H1 (cell line): ENCODE results near the gene XPNPEP3. TPM values are rescaled to one million over a fixed set of nuclear protein-coding genes. Genes with fewer than 3 reads are reported as not detected.

Experiments
- CTCF ChIA-PET: fragments of 300-600 bp; sonication (Branson Sonifier 250); formaldehyde crosslinking; loops from one replicate; lab custom pipeline; 2021; ENCODE audit not compliant: partially characterized antibody; lab: Charles Lee
- POLR2A ChIA-PET: fragments of 300-600 bp; sonication (Branson Sonifier 250); formaldehyde crosslinking; loops from one replicate; lab custom pipeline; 2021; ENCODE audit warnings: inconsistent platforms; ENCODE audit not compliant: partially characterized antibody; lab: Charles Lee
- DNase-seq, 2 experiments: peaks; one replicate each; pipeline versions ENCODE4 v3.0.0 to v3.0.0-alpha.2; 2010 to 2022; ENCODE audit warnings: low spot score in 2 of 2, low read depth in 1 of 2, mixed read lengths in 1 of 2
- FAIRE-seq: peaks from 2 replicates; lab custom pipeline; 2011; peaks lifted over from hg19 to GRCh38; lab: Jason Lieb, UNC
- H2AFZ ChIP-seq: 2 replicates; pipeline ENCODE4 v1.8.1; 2012; ENCODE audit warnings: low read length, inconsistent platforms
- H2AK5ac ChIP-seq: 2 replicates; pipeline ENCODE4 v1.6.1; 2013; ENCODE audit warnings: low read depth, low read length
- H2BK120ac ChIP-seq: replicated peaks from 2 replicates; pipeline ENCODE3; 2013; ENCODE audit warnings: low read depth, low read length, inconsistent platforms
- H2BK12ac ChIP-seq: 2 replicates; pipeline ENCODE4 v1.6.1; 2013; ENCODE audit warnings: low read depth, low read length
- H2BK15ac ChIP-seq: 2 replicates; pipeline ENCODE4 v1.6.1; 2013; ENCODE audit warnings: low read length
- H2BK20ac ChIP-seq: 2 replicates; pipeline ENCODE4 v1.6.1; 2013; ENCODE audit warnings: low read length
- H2BK5ac ChIP-seq: 2 replicates; pipeline ENCODE4 v1.6.1; 2013; ENCODE audit warnings: low read depth, low read length
- H3K14ac ChIP-seq: 2 replicates; pipeline ENCODE4 v1.6.1; 2013; ENCODE audit warnings: inconsistent platforms; ENCODE audit not compliant: insufficient read length
- H3K18ac ChIP-seq: 2 replicates; pipeline ENCODE4 v1.6.1; 2013; ENCODE audit warnings: low read length; ENCODE audit errors: extremely low read depth
- H3K23ac ChIP-seq: 2 replicates; pipeline ENCODE4 v1.6.1; 2013; ENCODE audit warnings: inconsistent platforms; ENCODE audit not compliant: insufficient read length
- H3K23me2 ChIP-seq: 2 replicates; pipeline ENCODE4 v1.6.1; 2013; ENCODE audit warnings: low read depth, low read length
- H3K27ac ChIP-seq: 2 replicates; pipeline ENCODE4 v1.6.1; 2011; ENCODE audit warnings: low read depth, low read length, inconsistent platforms
- H3K27me3 ChIP-seq, 4 experiments: replicated peaks in 1 of 4; 1 replicate in 1 of 4; 2 replicates in 3 of 4; pipeline versions ENCODE4 v1.6.1 to v1.8.1; 2011 to 2013; ENCODE audit warnings: low read length in 3 of 4, mild to moderate bottlenecking in 3 of 4, inconsistent platforms in 2 of 4, mixed read lengths in 2 of 4, moderate library complexity in 1 of 4; ENCODE audit not compliant: control insufficient read depth in 3 of 4, insufficient read depth in 3 of 4; ENCODE audit errors: extremely low read depth in 1 of 4
- H3K36me3 ChIP-seq, 4 experiments: 2 replicates each; pipeline versions ENCODE4 v1.6.1 to v1.8.1; 2011 to 2013; ENCODE audit warnings: mild to moderate bottlenecking in 4 of 4, low read length in 3 of 4, moderate library complexity in 2 of 4, control low read depth in 1 of 4, inconsistent platforms in 1 of 4; ENCODE audit not compliant: insufficient read depth in 4 of 4, control insufficient read depth in 2 of 4
- H3K4ac ChIP-seq: replicated peaks from 2 replicates; pipeline ENCODE3; 2013; ENCODE audit warnings: low read length, low read depth, mixed read lengths, inconsistent platforms; ENCODE audit not compliant: insufficient read length
- H3K4me1 ChIP-seq, 4 experiments: replicated peaks in 1 of 4; 1 replicate in 1 of 4; 2 replicates in 3 of 4; pipeline versions ENCODE4 v1.6.1 to v1.8.1; 2011 to 2013; ENCODE audit warnings: low read length in 3 of 4, inconsistent platforms in 2 of 4, mixed read lengths in 1 of 4; ENCODE audit not compliant: insufficient read depth in 4 of 4, control insufficient read depth in 3 of 4
- H3K4me2 ChIP-seq, 2 experiments: 2 replicates each; pipeline versions ENCODE4 v1.6.1 to v1.8.1; 2011 to 2013; ENCODE audit warnings: low read depth in 2 of 2, low read length in 2 of 2, control low read depth in 1 of 2, inconsistent platforms in 1 of 2, mild to moderate bottlenecking in 1 of 2; ENCODE audit not compliant: insufficient read depth in 1 of 2
- H3K4me3 ChIP-seq, 4 experiments: fragments of 200-600, 300-600 bp in 1 of 4; sonication (generic), shearing (Covaris generic), sonication (Bioruptor Twin) in 1 of 4; 2 replicates each; pipeline versions ENCODE4 v1.5.1 to v1.8.1; 2011 to 2016; ENCODE audit warnings: low read length in 4 of 4, low read depth in 3 of 4, control low read depth in 2 of 4, inconsistent platforms in 2 of 4, mild to moderate bottlenecking in 2 of 4, mixed read lengths in 1 of 4, moderate library complexity in 1 of 4; ENCODE audit not compliant: insufficient read depth in 2 of 4; ENCODE audit errors: extremely low read depth in 1 of 4
- H3K56ac ChIP-seq: replicated peaks from 2 replicates; pipeline ENCODE3; 2013; ENCODE audit warnings: low read depth, mild to moderate bottlenecking, mixed read lengths, low read length, inconsistent platforms; ENCODE audit not compliant: insufficient read length
- H3K79me1 ChIP-seq: 2 replicates; pipeline ENCODE4 v1.6.1; 2013; ENCODE audit warnings: low read depth, low read length, control low read depth
- H3K79me2 ChIP-seq, 2 experiments: 2 replicates each; pipeline versions ENCODE4 v1.6.1 to v1.8.1; 2012 to 2013; ENCODE audit warnings: low read length in 2 of 2, mild to moderate bottlenecking in 2 of 2, inconsistent platforms in 1 of 2; ENCODE audit not compliant: insufficient read depth in 2 of 2, control insufficient read depth in 1 of 2
- H3K9ac ChIP-seq, 4 experiments: replicated peaks in 1 of 4; 1 replicate in 1 of 4; 2 replicates in 3 of 4; pipeline versions ENCODE4 v1.6.1 to v1.8.1; 2011 to 2013; ENCODE audit warnings: low read depth in 3 of 4, low read length in 3 of 4, control low read depth in 2 of 4, mild to moderate bottlenecking in 2 of 4, moderate library complexity in 2 of 4, inconsistent platforms in 1 of 4; ENCODE audit errors: extremely low read depth in 1 of 4
- H3K9me3 ChIP-seq, 2 experiments: 2 replicates each; pipeline versions ENCODE4 v1.6.1 to v1.8.1; 2012 to 2013; ENCODE audit warnings: mild to moderate bottlenecking in 2 of 2, moderate library complexity in 2 of 2, control low read depth in 1 of 2, inconsistent platforms in 1 of 2, low read depth in 1 of 2, low read length in 1 of 2, mixed read lengths in 1 of 2; ENCODE audit not compliant: insufficient read depth in 2 of 2
- H4K20me1 ChIP-seq, 2 experiments: replicated peaks in 1 of 2; 2 replicates each; pipeline versions ENCODE3 to v1.8.1; 2011 to 2013; ENCODE audit warnings: inconsistent platforms in 2 of 2, low read length in 2 of 2, mild to moderate bottlenecking in 1 of 2; ENCODE audit not compliant: insufficient read depth in 2 of 2, control insufficient read depth in 1 of 2
- H4K5ac ChIP-seq: 2 replicates; pipeline ENCODE4 v1.6.1; 2013; ENCODE audit warnings: low read length, low read depth, mixed read lengths, inconsistent platforms; ENCODE audit not compliant: insufficient read length
- H4K8ac ChIP-seq: 2 replicates; pipeline ENCODE4 v1.8.0; 2013; ENCODE audit warnings: mild to moderate bottlenecking, moderate library complexity, low read length, inconsistent platforms; ENCODE audit not compliant: insufficient read depth; ENCODE audit errors: extremely low read depth
- H4K91ac ChIP-seq: replicated peaks from 2 replicates; pipeline ENCODE3; 2013; ENCODE audit warnings: low read length, mixed read lengths, inconsistent platforms; ENCODE audit not compliant: insufficient read length
- CREB1 ChIP-seq: IDR thresholded peaks from 2 replicates; pipeline ENCODE4 v1.6.1; 2012; ENCODE audit warnings: inconsistent platforms
- JUN ChIP-seq: IDR thresholded peaks from 2 replicates; pipeline ENCODE4 v1.6.1; 2011; ENCODE audit warnings: low read depth, mild to moderate bottlenecking, improper control_type of control experiment, low read length
- MAX ChIP-seq: IDR thresholded peaks from 2 replicates; pipeline ENCODE4 v1.6.1; 2012; ENCODE audit warnings: inconsistent platforms
- RAD21 ChIP-seq, 2 experiments: IDR thresholded peaks in 1 of 2; conservative IDR thresholded peaks in 1 of 2; 2 replicates each; pipeline ENCODE4 v1.6.1; 2011; ENCODE audit warnings: low read depth in 2 of 2, low read length in 2 of 2, improper control_type of control experiment in 1 of 2, inconsistent platforms in 1 of 2, mild to moderate bottlenecking in 1 of 2, moderate library complexity in 1 of 2
- SIN3A ChIP-seq, 2 experiments: IDR thresholded peaks in 1 of 2; conservative IDR thresholded peaks in 1 of 2; 2 replicates each; pipeline ENCODE4 v1.6.1; 2011 to 2012; ENCODE audit warnings: low read length in 2 of 2, improper control_type of control experiment in 1 of 2, low read depth in 1 of 2, mild to moderate bottlenecking in 1 of 2
- TCF12 ChIP-seq: IDR thresholded peaks from 2 replicates; pipeline ENCODE4 v1.6.1; 2011; ENCODE audit warnings: low read depth, mild to moderate bottlenecking, low read length
- WGBS, 2 experiments: shearing (Covaris generic) in 1 of 2; methylation state at CpG; one replicate each; pipeline versions ENCODE4 v1.1.6 to v1.1.7; 2013 to 2015; ENCODE audit warnings: low lambda C conversion rate in 2 of 2, mixed read lengths in 2 of 2, inconsistent platforms in 1 of 2, low coverage in 1 of 2, missing lambda C conversion rate in 1 of 2; ENCODE audit not compliant: insufficient replicate concordance in 2 of 2, insufficient coverage in 1 of 2, insufficient read length in 1 of 2; ENCODE audit errors: extremely low coverage in 1 of 2, missing lambda C conversion rate in 1 of 2; 5-methylcytosine and 5-hydroxymethylcytosine counted together
- polyA plus RNA-seq, 7 experiments: library from polyadenylated mRNA; depleted of rRNA in 3 of 7; stranded (reverse) in 5 of 7; unstranded in 2 of 7; fragments of >200 nt in 5 of 7; fragments of 200-250 nt in 2 of 7; gene quantifications; 1 replicate in 5 of 7; 2 replicates in 1 of 7; 4 replicates in 1 of 7; pipeline versions ENCODE4 v1.2.1 to v1.2.3, GENCODE V29; 2011 to 2013; ENCODE audit warnings: missing spikeins in 2 of 7, mixed read lengths in 2 of 7
- total RNA-seq: library from RNA; stranded (reverse); fragmentation: NEBNext Ultra II Directional; extraction: Animal tissue kit (Norgen Biotek cat#: 25700); gene quantifications from 2 replicates; pipeline ENCODE4 v1.2.1, GENCODE V29; 2021

The XPNPEP3 gene
- total and polyA plus RNA-seq, 2 of the 8 experiments (the other 6 are each of a cell fraction or from before 2014, with no cell fraction given): 25.8 to 29.2 TPM

DNA sequence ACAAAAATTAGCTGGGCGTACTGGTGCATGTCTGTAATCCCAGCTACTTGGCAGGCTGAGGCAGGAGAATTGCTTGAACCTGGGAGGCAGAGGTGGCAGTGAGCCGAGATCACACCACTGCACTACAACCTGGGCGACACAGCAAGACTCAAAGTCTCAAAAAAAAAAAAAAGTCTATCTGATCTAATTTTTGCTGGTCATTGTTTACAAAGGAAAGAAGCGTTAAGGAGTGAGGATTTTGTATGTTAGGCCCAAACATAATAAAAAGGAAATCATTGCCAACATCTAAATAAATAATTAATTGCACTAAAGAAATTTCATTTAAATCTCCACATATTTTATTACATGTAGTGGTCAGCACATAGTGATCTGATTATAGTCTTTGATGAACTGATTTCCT, 97.2 kb downstream of the XPNPEP3 start:
- 90% methylated on average over 4 of the region's 4 CpGs; no CpG with 5 or more reads in 1 of the 2 experiments for WGBS, 2 experiments
- ChIA-PET POLR2A (interaction anchor here (0.9 to 1.7 kb wide), 2 partner anchors 137 to 139 kb away, joined by 4 to 5 read pairs; partner anchors contain the start of gene EP300), CTCF (interaction anchor here (1.0 to 1.7 kb wide), 2 partner anchors 16 to 30 kb away, joined by 3 to 4 read pairs; no protein-coding TSS in a partner anchor)
- no peak overlapping the region for H2BK120ac ChIP-seq
- no peak overlapping the region for H4K91ac ChIP-seq
- peaks cover 3 to 36% (median 14%) of the 10 kb centered on the region in 4 experiments; a peak in 7 of 8 replicates for H3K36me3 ChIP-seq
- H3K4me1 ChIP-seq: peaks cover 0 to 2% (median under 1%) of the 10 kb centered on the region in 4 experiments; a peak in 3 of 7 replicates
- no peak overlapping the region for H4K8ac ChIP-seq
- no peak overlapping the region for H4K5ac ChIP-seq
- no peak overlapping the region for H2AFZ ChIP-seq
- H2BK20ac ChIP-seq: no peak overlapping the region
- H3K9ac ChIP-seq: no peak overlapping the region
- H3K23ac ChIP-seq: no peak overlapping the region
- H3K79me2 ChIP-seq: peaks cover 17 to 61% of the 10 kb centered on the region in 2 experiments
- no peaks in the 10 kb centered on the region for H3K27me3 ChIP-seq
- H3K4me3 ChIP-seq: no peak overlapping the region
- H4K20me1 ChIP-seq: peaks cover under 1 to 4% of the 10 kb centered on the region in 2 experiments
- no peak overlapping the region for H2BK12ac ChIP-seq
- no peak overlapping the region for H3K4ac ChIP-seq
- no peaks in the 10 kb centered on the region for H3K9me3 ChIP-seq
- no peak overlapping the region for H2BK15ac ChIP-seq
- peaks cover 9% of the 10 kb centered on the region for H3K23me2 ChIP-seq
- H3K18ac ChIP-seq: no peak overlapping the region
- DNase-seq (no peak), FAIRE-seq (no peak)
- H3K27ac ChIP-seq: no peak overlapping the region
- no peak overlapping the region for H3K14ac ChIP-seq
- no peak overlapping the region for H3K4me2 ChIP-seq
- H2BK5ac ChIP-seq: no peak overlapping the region
- no peak overlapping the region for H2AK5ac ChIP-seq
- H3K79me1 ChIP-seq: 0 out of 2 replicates have a peak, but pooled peaks cover 3% of the 10 kb centered on the region
- no peak overlapping the region for H3K56ac ChIP-seq
- TF ChIP-seq RAD21 (IDR thresholded peaks at IDR 0.05 in 1 of 2, conservative IDR thresholded peaks at IDR 0.05 in 1 of 2; ENCODE audit: low read depth in 2 of 2, low read length in 2 of 2) (no peak), SIN3A (conservative IDR thresholded peaks at IDR 0.05 in 1 of 2, IDR thresholded peaks at IDR 0.05 in 1 of 2; ENCODE audit: low read depth in 1 of 2, low read length in 2 of 2) (no peak), CREB1 (no peak), TCF12 (no peak), JUN (no peak), MAX (no peak)
